Uterus (tissue), 4 donors: ENCODE results near the gene TK1. TPM values are rescaled to one million over a fixed set of nuclear protein-coding genes. Genes with fewer than 3 reads are reported as not detected.

Source experiments
- DNase-seq, 2 donors: peaks; one replicate each; pipeline ENCODE4 v3.0.0-alpha.2; 2019 to 2020
- H3K27ac ChIP-seq, 2 donors: fragments of 200-600 bp; sonication (generic); 1 replicate in 1 of 2; 2 replicates in 1 of 2; pipeline ENCODE4 v1.5.1; 2016 to 2018
- H3K27me3 ChIP-seq, 2 donors: fragments of 200-600 bp; sonication (generic); one replicate each; pipeline ENCODE4 v1.5.1; 2018 to 2019; ENCODE audit warnings: control low read depth in 1 of 2
- H3K36me3 ChIP-seq, 2 donors: fragments of 200-600 bp; sonication (generic); one replicate each; pipeline ENCODE4 v1.5.1; 2019; ENCODE audit warnings: control low read depth in 1 of 2
- H3K4me1 ChIP-seq, 2 donors: fragments of 200-600 bp; sonication (generic); one replicate each; pipeline ENCODE4 v1.5.1; 2018 to 2019; ENCODE audit warnings: control low read depth in 1 of 2
- H3K4me3 ChIP-seq, 2 donors: fragments of 200-600 bp; sonication (generic); 1 replicate in 1 of 2; 2 replicates in 1 of 2; pipeline ENCODE4 v1.5.1; 2018 to 2019; ENCODE audit warnings: mild to moderate bottlenecking in 1 of 2
- H3K9me3 ChIP-seq, 2 donors: fragments of 200-600 bp; sonication (generic); one replicate each; pipeline ENCODE4 v1.5.1; 2019; ENCODE audit warnings: control low read depth in 1 of 2
- POLR2A ChIP-seq, 2 donors: fragments of 450-650 bp; IDR thresholded peaks; one replicate each; pipeline ENCODE4 v1.6.1; 2016; ENCODE audit warnings: antibody characterized with exemption in 2 of 2, mild to moderate bottlenecking in 1 of 2, moderate library complexity in 1 of 2
- intact Hi-C: fragments of 100-400 bp; cut with DNase I; formaldehyde crosslinking; loops from one replicate; pipeline ENCODE4 v1.15.1; 2023; ENCODE audit warnings: low total_unique reads
- total RNA-seq, 4 donors: library from RNA; depleted of rRNA in 3 of 4; stranded (reverse); fragments of >200 nt in 3 of 4; gene quantifications; one replicate each; pipeline versions ENCODE4 v1.1.0 to v1.2.4, GENCODE V29; 2014 to 2023
- TF ChIP-seq, protein P1 (sequence below), 4 experiments: fragments of 200-600 bp in 2 of 4; fragments of 450-650 bp in 2 of 4; sonication (generic) in 2 of 4; IDR thresholded peaks; one replicate each; pipeline ENCODE4 v1.5.1; 2016 to 2019; ENCODE audit warnings: antibody characterized with exemption in 4 of 4, mild to moderate bottlenecking in 2 of 4, moderate library complexity in 1 of 4
- donor health status: DM: yes; HTN: yes; CAD: no.

Gene TK1
- total RNA-seq, 4 donors from 2014 or later, result 1.4 to 40.8 TPM; not detected in 2

DNA sequence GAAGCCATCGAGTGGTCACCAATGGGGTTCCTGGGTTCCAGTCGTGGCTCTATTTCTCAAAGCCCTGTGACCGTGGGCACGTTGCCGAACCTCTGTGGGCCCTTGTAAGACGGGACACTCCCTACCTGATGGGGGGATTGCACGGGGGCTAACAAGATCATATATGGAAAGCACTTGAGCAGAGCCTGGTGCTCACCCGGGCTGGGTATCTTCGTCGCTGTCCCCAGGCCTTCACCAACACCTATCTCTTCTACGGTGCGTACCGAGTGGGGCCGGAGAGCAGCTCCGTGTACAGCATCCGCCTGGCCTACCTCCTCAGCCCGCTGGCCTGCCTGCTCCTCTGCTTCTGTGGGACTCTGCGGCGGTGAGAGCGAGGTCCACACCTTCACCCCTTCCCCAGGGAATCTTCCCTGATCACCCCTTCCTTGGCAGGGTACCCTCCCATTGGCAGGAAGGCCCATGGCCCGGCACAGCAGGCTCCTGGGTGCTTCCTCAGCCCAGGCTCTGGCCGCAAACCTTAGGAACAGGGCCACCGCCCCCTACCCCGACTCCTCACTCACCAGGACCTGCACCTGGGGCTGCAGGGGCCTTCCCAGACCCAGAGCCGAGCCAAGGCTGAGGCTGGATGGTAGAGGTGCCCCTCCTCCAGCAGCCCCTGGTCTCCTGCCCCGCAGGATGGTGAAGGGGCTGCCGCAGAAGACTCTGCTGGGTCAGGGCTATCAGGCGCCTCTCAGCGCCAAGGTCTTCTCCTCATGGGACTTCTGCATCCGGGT, 53.5 kb downstream of the TK1 start:
- no peak overlapping the region for H3K4me3 ChIP-seq
- no peak for TF ChIP-seq POLR2A (IDR thresholded peaks at IDR 0.05)
- TF ChIP-seq, protein P1, sequence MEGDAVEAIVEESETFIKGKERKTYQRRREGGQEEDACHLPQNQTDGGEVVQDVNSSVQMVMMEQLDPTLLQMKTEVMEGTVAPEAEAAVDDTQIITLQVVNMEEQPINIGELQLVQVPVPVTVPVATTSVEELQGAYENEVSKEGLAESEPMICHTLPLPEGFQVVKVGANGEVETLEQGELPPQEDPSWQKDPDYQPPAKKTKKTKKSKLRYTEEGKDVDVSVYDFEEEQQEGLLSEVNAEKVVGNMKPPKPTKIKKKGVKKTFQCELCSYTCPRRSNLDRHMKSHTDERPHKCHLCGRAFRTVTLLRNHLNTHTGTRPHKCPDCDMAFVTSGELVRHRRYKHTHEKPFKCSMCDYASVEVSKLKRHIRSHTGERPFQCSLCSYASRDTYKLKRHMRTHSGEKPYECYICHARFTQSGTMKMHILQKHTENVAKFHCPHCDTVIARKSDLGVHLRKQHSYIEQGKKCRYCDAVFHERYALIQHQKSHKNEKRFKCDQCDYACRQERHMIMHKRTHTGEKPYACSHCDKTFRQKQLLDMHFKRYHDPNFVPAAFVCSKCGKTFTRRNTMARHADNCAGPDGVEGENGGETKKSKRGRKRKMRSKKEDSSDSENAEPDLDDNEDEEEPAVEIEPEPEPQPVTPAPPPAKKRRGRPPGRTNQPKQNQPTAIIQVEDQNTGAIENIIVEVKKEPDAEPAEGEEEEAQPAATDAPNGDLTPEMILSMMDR (IDR thresholded peaks at IDR 0.05), result no peak
- intact Hi-C loops, result no loop called here
- H3K4me1 ChIP-seq, result peaks cover 0 to 8% of the 10 kb centered on the region in 2 donors
- no peaks in the 10 kb centered on the region for H3K36me3 ChIP-seq
- no peak for DNase-seq
- H3K9me3 ChIP-seq, result no peaks in the 10 kb centered on the region
- peaks cover 0 to 2% of the 10 kb centered on the region in 2 donors for H3K27me3 ChIP-seq
- H3K27ac ChIP-seq, result no peak overlapping the region

DNA sequence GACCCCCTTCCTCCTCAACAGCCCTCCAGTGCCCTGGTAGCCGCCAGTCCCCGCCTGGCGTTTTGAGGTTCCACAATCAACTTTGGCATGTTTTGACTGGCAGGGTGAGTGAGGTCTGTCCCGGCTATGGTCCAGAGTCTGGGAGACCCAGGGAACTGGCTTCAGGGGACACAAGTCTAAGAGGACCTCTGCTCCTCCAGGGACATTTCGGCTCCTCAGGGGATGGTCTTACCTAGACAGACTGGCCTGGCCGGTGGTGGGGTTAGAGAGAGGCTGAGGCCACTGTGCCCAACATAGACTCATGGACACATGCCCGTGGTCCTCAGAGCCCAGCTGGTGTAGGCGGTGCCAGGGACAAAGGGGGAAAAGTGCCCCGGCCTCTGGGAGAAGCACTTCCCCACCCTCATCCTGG, 54.1 kb downstream of the TK1 start:
- Histone ChIP-seq H3K36me3 (no peaks in the 10 kb centered on the region), H3K4me3 (no peak overlapping the region), H3K27me3 (peaks cover 0 to 8% of the 10 kb centered on the region in 2 donors), H3K27ac (no peak overlapping the region), H3K9me3 (no peaks in the 10 kb centered on the region), H3K4me1 (peaks cover 0 to 11% of the 10 kb centered on the region in 2 donors)
- intact Hi-C loops, result no loop called here
- TF ChIP-seq POLR2A (IDR thresholded peaks at IDR 0.05), result no peak
- TF ChIP-seq, protein P1 (IDR thresholded peaks at IDR 0.05), result no peak
- no peak for DNase-seq

DNA sequence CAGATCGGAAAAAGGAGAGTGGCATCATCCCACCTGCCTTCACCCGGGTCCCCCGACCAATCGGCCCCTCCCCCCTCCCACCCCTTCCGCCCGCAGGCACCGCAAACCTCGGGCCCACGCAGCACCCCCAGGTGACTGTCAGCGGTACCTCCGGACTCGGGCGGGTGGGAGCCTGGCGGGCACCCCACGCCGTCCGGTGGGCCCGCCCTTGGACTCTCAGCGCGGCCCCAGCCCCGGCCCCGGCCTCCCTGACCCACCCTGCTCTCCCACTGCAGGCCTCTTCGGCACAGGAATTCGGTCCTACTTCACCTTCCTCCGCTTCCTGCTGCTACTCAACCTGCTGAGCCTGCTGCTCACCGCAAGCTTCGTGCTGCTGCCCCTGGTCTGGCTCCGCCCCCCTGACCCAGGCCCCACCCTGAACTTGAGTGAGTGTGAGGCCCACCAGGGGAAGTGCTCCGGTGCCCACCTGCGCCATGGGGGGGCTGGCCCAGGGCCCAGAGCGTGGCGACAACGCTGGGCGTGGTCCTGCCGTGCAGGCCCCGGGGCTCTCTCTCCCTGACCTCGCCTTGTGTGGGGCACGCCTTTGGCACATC, 54.7 kb downstream of the TK1 start:
- TF ChIP-seq POLR2A (IDR thresholded peaks at IDR 0.05), result no peak
- TF ChIP-seq, protein P1 (IDR thresholded peaks at IDR 0.05), result no peak
- H3K36me3 ChIP-seq, result no peaks in the 10 kb centered on the region
- H3K4me3 ChIP-seq, result no peak overlapping the region
- no peak for DNase-seq
- H3K27me3 ChIP-seq, result peaks cover 0 to 10% of the 10 kb centered on the region in 2 donors
- no peak overlapping the region for H3K27ac ChIP-seq
- H3K9me3 ChIP-seq, result no peaks in the 10 kb centered on the region
- intact Hi-C loops, result no loop called here
- H3K4me1 ChIP-seq, result peaks cover 0 to 17% of the 10 kb centered on the region in 2 donors

DNA sequence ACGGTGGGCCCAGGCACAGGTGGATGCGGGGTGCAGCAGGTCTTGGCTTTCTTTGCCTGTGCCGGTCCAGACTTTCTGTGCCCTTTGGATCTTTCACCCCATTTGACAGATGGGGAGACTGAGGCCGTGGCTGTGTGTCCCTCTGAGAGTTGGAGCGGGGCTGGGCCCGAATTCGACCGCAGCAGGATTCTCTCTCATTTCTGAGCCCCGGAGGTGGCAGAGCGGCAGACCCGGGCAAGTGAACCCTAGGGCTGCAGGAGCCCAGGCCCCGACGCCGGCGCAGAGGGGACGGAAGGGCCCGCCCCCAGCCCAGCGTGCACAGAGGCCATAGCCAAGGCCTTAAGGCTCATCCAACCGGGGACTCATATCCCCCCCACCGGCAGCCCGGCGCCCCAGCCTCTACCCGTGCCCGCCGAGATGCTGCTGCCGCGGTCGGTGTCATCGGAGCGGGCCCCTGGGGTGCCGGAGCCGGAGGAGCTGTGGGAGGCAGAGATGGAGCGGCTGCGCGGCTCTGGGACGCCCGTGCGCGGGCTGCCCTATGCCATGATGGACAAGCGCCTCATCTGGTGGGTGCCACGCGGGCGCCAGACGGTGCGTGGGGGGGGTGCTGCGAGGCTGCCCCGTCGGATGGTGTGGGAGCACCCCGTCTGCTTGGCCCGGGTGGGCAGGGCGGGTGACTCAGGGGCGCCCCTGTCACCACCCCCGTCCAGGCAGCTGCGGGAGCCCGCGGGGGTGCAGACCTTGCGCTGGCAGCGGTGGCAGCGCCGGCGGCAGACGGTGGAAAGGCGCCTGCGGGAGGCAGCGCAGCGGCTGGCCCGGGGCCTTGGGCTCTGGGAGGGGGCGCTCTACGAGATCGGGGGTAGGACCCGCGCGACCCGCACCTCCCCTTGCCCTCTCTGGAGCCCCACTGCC, 55.4 kb downstream of the TK1 start:
- TF ChIP-seq, protein P1 (IDR thresholded peaks at IDR 0.05), result no peak
- no peak for TF ChIP-seq POLR2A (IDR thresholded peaks at IDR 0.05)
- Histone ChIP-seq H3K36me3 (no peaks in the 10 kb centered on the region), H3K27ac (no peak overlapping the region), H3K9me3 (no peaks in the 10 kb centered on the region), H3K4me3 (no peak overlapping the region), H3K4me1 (peaks cover 0 to 18% of the 10 kb centered on the region in 2 donors), H3K27me3 (peaks cover 0 to 10% of the 10 kb centered on the region in 2 donors)
- DNase-seq, result no peak
- intact Hi-C loops, result no loop called here
